Limb (tissue), 2 donors: ENCODE data around the gene NUDT1.

Source experiments
- DNase-seq, 2 donors: peaks; one replicate each; pipeline ENCODE4 v3.0.0-alpha.2; 2016; ENCODE audit errors: extremely low spot score in 2 of 2

The NUDT1 gene

GRCh38 chr7:2224491-2224928 lies 17.5 kb upstream of the NUDT1 start:
- no peak for DNase-seq

GRCh38 chr7:2224934-2225333 lies 17.1 kb upstream of the NUDT1 start:
- DNase-seq = no peak

GRCh38 chr7:2225336-2225735 lies 16.7 kb upstream of the NUDT1 start:
- DNase-seq = no peak

- no peak for DNase-seq
Measured at GRCh38 chr7:2225830-2226229, 16.2 kb upstream of the NUDT1 start.

- no peak for DNase-seq
Measured at GRCh38 chr7:2227699-2228098, 14.3 kb upstream of the NUDT1 start.

- no peak for DNase-seq
Measured at GRCh38 chr7:2228921-2229320, 13.1 kb upstream of the NUDT1 start.

- no peak for DNase-seq
Measured at GRCh38 chr7:2229467-2229866, 12.6 kb upstream of the NUDT1 start.

- DNase-seq = no peak
Measured at GRCh38 chr7:2230226-2230625, 11.8 kb upstream of the NUDT1 start.

- DNase-seq = no peak
Measured at GRCh38 chr7:2230882-2231281, 11.1 kb upstream of the NUDT1 start.

- no peak for DNase-seq
Measured at GRCh38 chr7:2231992-2232765, 9.8 kb upstream of the NUDT1 start.

GRCh38 chr7:2232766-2233520 lies 9.1 kb upstream of the NUDT1 start, which contains the start of gene MAD1L1:
Gene MAD1L1, minus strand, starts transcription at chr7:2232945. Its CDS starts 2,812 bp downstream, at chr7:2230133.
- DNase-seq = peak; percentile 86 to 94

- no peak for DNase-seq
Measured at GRCh38 chr7:2233926-2234325, 8.1 kb upstream of the NUDT1 start.

- no peak for DNase-seq
Measured at GRCh38 chr7:2237109-2237602, 4.9 kb upstream of the NUDT1 start.

- no peak for DNase-seq
Measured at GRCh38 chr7:2239242-2239641, 2.8 kb upstream of the NUDT1 start.

GRCh38 chr7:2242541-2243429 lies 759 bp downstream of the NUDT1 start:
- no peak for DNase-seq

- DNase-seq = no peak
Measured at GRCh38 chr7:2243458-2243857, 1.4 kb downstream of the NUDT1 start.

GRCh38 chr7:2244404-2244995 lies 2.5 kb downstream of the NUDT1 start:
- no peak for DNase-seq

GRCh38 chr7:2245883-2246675 lies 4.1 kb downstream of the NUDT1 start:
- DNase-seq = peak in 1 of 2 donors; percentile 23

- peak in 1 of 2 donors; percentile 56 for DNase-seq
Measured at GRCh38 chr7:2247141-2247995, 5.3 kb downstream of the NUDT1 start.
